22Rv1 (cell line): ENCODE measurements around the gene NFASC.

ENCODE experiments used
- CTCF ChIP-seq: fragments of 450-650 bp; IDR thresholded peaks from 2 replicates; pipeline ENCODE4 v1.5.1; 2017; ENCODE audit warnings: mild to moderate bottlenecking
- ZFX ChIP-seq: fragments of 450-650 bp; IDR thresholded peaks from 2 replicates; pipeline ENCODE4 v1.6.1; 2017; ENCODE audit warnings: antibody characterized with exemption, borderline replicate concordance

- TF ChIP-seq CTCF (no peak), ZFX (no peak)
These were observed 1.7 kb downstream of the NFASC start for GRCh38 chr1:204872262-204872881.
